GM23248 (cell line): Measurements from ENCODE around the gene LGALS3BP. TPM values are rescaled to one million over a fixed set of nuclear protein-coding genes. Genes with fewer than 3 reads are reported as not detected.

Source experiments
- DNase-seq: peaks from one replicate; pipeline ENCODE4 v3.0.0-alpha.2; 2015
- H2AFZ ChIP-seq: fragments of 200-600 bp; sonication (generic); 2 replicates; pipeline ENCODE4 v1.6.1; 2016; ENCODE audit warnings: antibody characterized with exemption
- H3F3A ChIP-seq: fragments of 200-600 bp; sonication (generic); 2 replicates; pipeline ENCODE4 v1.6.1; 2016; ENCODE audit warnings: mild to moderate bottlenecking, antibody characterized with exemption, mixed run types; ENCODE audit not compliant: insufficient read depth
- H3K27ac ChIP-seq: fragments of 200-600 bp; sonication (generic); 2 replicates; pipeline ENCODE4 v1.5.1; 2016; ENCODE audit warnings: mild to moderate bottlenecking
- H3K27me3 ChIP-seq: fragments of 200-600 bp; sonication (generic); replicated peaks from 2 replicates; pipeline ENCODE4 v1.6.1; 2016; ENCODE audit warnings: mild to moderate bottlenecking; ENCODE audit not compliant: insufficient read depth
- H3K36me3 ChIP-seq: fragments of 200-600 bp; sonication (generic); 2 replicates; pipeline ENCODE4 v1.6.1; 2016; ENCODE audit warnings: low read depth, mild to moderate bottlenecking
- H3K4me1 ChIP-seq: fragments of 200-600 bp; sonication (generic); 2 replicates; pipeline ENCODE4 v1.6.1; 2016; ENCODE audit warnings: mild to moderate bottlenecking; ENCODE audit not compliant: insufficient read depth
- H3K4me2 ChIP-seq: fragments of 200-600 bp; sonication (generic); one replicate; pipeline ENCODE4 v1.6.1; 2016; ENCODE audit warnings: mild to moderate bottlenecking; ENCODE audit not compliant: unreplicated experiment
- H3K4me3 ChIP-seq: fragments of 200-600 bp; sonication (generic); 2 replicates; pipeline ENCODE4 v1.5.1; 2016; ENCODE audit warnings: mild to moderate bottlenecking
- H3K79me2 ChIP-seq: fragments of 200-600 bp; sonication (generic); 2 replicates; pipeline ENCODE4 v1.6.1; 2016; ENCODE audit warnings: mild to moderate bottlenecking; ENCODE audit not compliant: insufficient read depth
- H3K9ac ChIP-seq: fragments of 200-600 bp; sonication (generic); 2 replicates; pipeline ENCODE4 v1.6.1; 2016; ENCODE audit warnings: mild to moderate bottlenecking
- H3K9me2 ChIP-seq: fragments of 200-600 bp; sonication (generic); 2 replicates; pipeline ENCODE4 v1.6.1; 2016; ENCODE audit warnings: mixed run types, mild to moderate bottlenecking, moderate library complexity; ENCODE audit not compliant: insufficient read depth
- H3K9me3 ChIP-seq: fragments of 200-600 bp; sonication (generic); one replicate; pipeline ENCODE4 v1.6.1; 2017; ENCODE audit warnings: low read depth
- H4K20me1 ChIP-seq: fragments of 200-600 bp; sonication (generic); 2 replicates; pipeline ENCODE4 v1.6.0; 2016; ENCODE audit not compliant: insufficient read depth
- EZH2 ChIP-seq: fragments of 200-600 bp; sonication (generic); IDR thresholded peaks from 2 replicates; pipeline ENCODE4 v1.6.1; 2018; ENCODE audit warnings: antibody characterized with exemption, mild to moderate bottlenecking; ENCODE audit not compliant: insufficient read depth, poor library complexity, severe bottlenecking
- EZH2phosphoT487 ChIP-seq: fragments of 200-600 bp; sonication (generic); IDR thresholded peaks from 2 replicates; pipeline ENCODE4 v1.6.1; 2018; ENCODE audit warnings: antibody characterized with exemption, moderate library complexity, mild to moderate bottlenecking, low read depth; ENCODE audit not compliant: insufficient read depth
- WGBS, 2 experiments: methylation state at CpG; one replicate each; pipeline ENCODE4 v1.1.6; 2015 to 2017; ENCODE audit warnings: low lambda C conversion rate in 2 of 2, low coverage in 1 of 2; ENCODE audit errors: missing lambda C conversion rate in 2 of 2; 5-methylcytosine and 5-hydroxymethylcytosine counted together
- in situ Hi-C: fragments of 300-500 bp; cut with MboI; formaldehyde crosslinking; loops from 2 replicates; pipeline ENCODE4 v1.15.0; 2020
- polyA plus RNA-seq: library from polyadenylated mRNA; unstranded; fragments of >200 nt; fragmentation: Nextera tagmentation; extraction: Ambion mirVana; gene quantifications from 2 replicates; pipeline ENCODE4 v1.2.1, GENCODE V29; 2016
- total RNA-seq: library from RNA; depleted of rRNA; stranded (reverse); fragments of >200 nt; shearing (Covaris generic); gene quantifications from 2 replicates; pipeline ENCODE4 v1.2.3, GENCODE V29; 2014

LGALS3BP gene
- total and polyA plus RNA-seq, 2 experiments from 2014 or later: 8.6 to 8.8 TPM

- WGBS, 2 experiments: 81% methylated on average over 19 of the region's 19 CpGs
- DNase-seq: peak; percentile 59
Measured at GRCh38 chr17:78962345-78962983, 17.3 kb downstream of the LGALS3BP start.

DNA sequence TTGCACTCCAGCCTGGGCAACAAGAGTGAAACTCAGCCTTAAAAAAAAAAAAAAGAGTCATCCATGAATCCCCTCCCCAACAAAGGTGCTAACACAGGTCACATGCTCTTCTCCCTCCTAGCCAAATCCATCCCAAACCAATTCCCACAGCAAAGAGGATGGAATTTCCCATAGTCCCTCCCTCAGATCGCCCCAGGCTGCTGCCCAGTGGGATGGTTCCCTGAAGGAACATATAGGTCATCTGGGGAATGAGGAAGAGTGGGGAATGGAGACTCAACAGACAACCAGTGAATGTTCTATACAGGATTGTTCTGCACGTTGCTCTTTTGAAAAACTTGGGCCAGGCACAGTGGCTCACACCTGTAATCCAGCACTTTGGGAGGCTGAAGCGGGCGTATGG, 18.2 kb downstream of the LGALS3BP start:
- Histone ChIP-seq H3K36me3 (no peaks in the 10 kb centered on the region), H3K79me2 (no peaks in the 10 kb centered on the region), H3K4me3 (no peak overlapping the region), H3K27ac (no peak overlapping the region), H4K20me1 (no peaks in the 10 kb centered on the region), H2AFZ (no peak overlapping the region), H3K4me2 (no peak overlapping the region), H3K4me1 (peaks cover 12% of the 10 kb centered on the region), H3F3A (no peaks in the 10 kb centered on the region), H3K27me3 (no peaks in the 10 kb centered on the region), H3K9me2 (no peaks in the 10 kb centered on the region), H3K9ac (no peak overlapping the region), H3K9me3 (no peaks in the 10 kb centered on the region)
- DNase-seq: no peak
- in situ Hi-C loops: no loop called here
- TF ChIP-seq EZH2phosphoT487 (no peak), EZH2 (no peak)
- WGBS, 2 experiments: 89 to 97% methylated on average over 4 of the region's 4 CpGs

More at GRCh38 chr17:78962345-78962983, 17.3 kb downstream of the LGALS3BP start:
- in situ Hi-C loops: no loop called here
- H3K27ac ChIP-seq: no peak overlapping the region
- H3K4me3 ChIP-seq: no peak overlapping the region
- no peak overlapping the region for H3K4me2 ChIP-seq
- H3K36me3 ChIP-seq: no peaks in the 10 kb centered on the region
- no peak overlapping the region for H3K9ac ChIP-seq
- TF ChIP-seq EZH2phosphoT487 (no peak), EZH2 (no peak)
- H3F3A ChIP-seq: no peaks in the 10 kb centered on the region
- H4K20me1 ChIP-seq: no peaks in the 10 kb centered on the region
- no peaks in the 10 kb centered on the region for H3K9me2 ChIP-seq
- H3K27me3 ChIP-seq: no peaks in the 10 kb centered on the region
- no peaks in the 10 kb centered on the region for H3K79me2 ChIP-seq
- no peak overlapping the region for H2AFZ ChIP-seq
- no peaks in the 10 kb centered on the region for H3K9me3 ChIP-seq
- H3K4me1 ChIP-seq: peaks cover 6% of the 10 kb centered on the region; the same call in 1 of the 2 replicates

GRCh38 chr17:78960928-78961327, 18.8 kb downstream of the LGALS3BP start:
- H4K20me1 ChIP-seq: no peaks in the 10 kb centered on the region
- peak; percentile 48 for DNase-seq
- no peaks in the 10 kb centered on the region for H3F3A ChIP-seq
- WGBS, 2 experiments: 36 to 38% methylated on average over 5 of the region's 5 CpGs
- H3K9ac ChIP-seq: no peak overlapping the region
- H3K4me1 ChIP-seq: peaks cover 14% of the 10 kb centered on the region
- no peaks in the 10 kb centered on the region for H3K27me3 ChIP-seq
- no peak overlapping the region for H3K27ac ChIP-seq
- no peaks in the 10 kb centered on the region for H3K9me2 ChIP-seq
- H2AFZ ChIP-seq: no peak overlapping the region
- TF ChIP-seq EZH2 (no peak), EZH2phosphoT487 (no peak)
- in situ Hi-C loops: no loop called here
- H3K4me2 ChIP-seq: no peak overlapping the region
- no peaks in the 10 kb centered on the region for H3K36me3 ChIP-seq
- H3K9me3 ChIP-seq: no peaks in the 10 kb centered on the region
- no peaks in the 10 kb centered on the region for H3K79me2 ChIP-seq
- no peak overlapping the region for H3K4me3 ChIP-seq

GRCh38 chr17:78959803-78960202, 19.9 kb downstream of the LGALS3BP start:
- H2AFZ ChIP-seq: no peak overlapping the region
- no peak overlapping the region for H3K27ac ChIP-seq
- WGBS, 2 experiments: 93 to 96% methylated on average over 11 to 12 of the region's 12 CpGs
- H3K27me3 ChIP-seq: no peaks in the 10 kb centered on the region
- H3K4me1 ChIP-seq: peaks cover 14% of the 10 kb centered on the region
- no peak for TF ChIP-seq EZH2phosphoT487
- TF ChIP-seq EZH2: no peak
- H3K9me3 ChIP-seq: no peaks in the 10 kb centered on the region
- no peak overlapping the region for H3K4me2 ChIP-seq
- no peak overlapping the region for H3K9ac ChIP-seq
- no peaks in the 10 kb centered on the region for H3F3A ChIP-seq
- no peaks in the 10 kb centered on the region for H3K79me2 ChIP-seq
- H3K36me3 ChIP-seq: no peaks in the 10 kb centered on the region
- no peaks in the 10 kb centered on the region for H4K20me1 ChIP-seq
- H3K4me3 ChIP-seq: no peak overlapping the region
- in situ Hi-C loops: no loop called here
- no peaks in the 10 kb centered on the region for H3K9me2 ChIP-seq
- no peak for DNase-seq
